ENCODE measurements around the gene SPESP1.
"Not testable (repeated sequence)": the region's sequence is repeated elsewhere in the genome, so short reads cannot be mapped to it uniquely, and the experiment has no call there.

SPESP1 gene

DNA sequence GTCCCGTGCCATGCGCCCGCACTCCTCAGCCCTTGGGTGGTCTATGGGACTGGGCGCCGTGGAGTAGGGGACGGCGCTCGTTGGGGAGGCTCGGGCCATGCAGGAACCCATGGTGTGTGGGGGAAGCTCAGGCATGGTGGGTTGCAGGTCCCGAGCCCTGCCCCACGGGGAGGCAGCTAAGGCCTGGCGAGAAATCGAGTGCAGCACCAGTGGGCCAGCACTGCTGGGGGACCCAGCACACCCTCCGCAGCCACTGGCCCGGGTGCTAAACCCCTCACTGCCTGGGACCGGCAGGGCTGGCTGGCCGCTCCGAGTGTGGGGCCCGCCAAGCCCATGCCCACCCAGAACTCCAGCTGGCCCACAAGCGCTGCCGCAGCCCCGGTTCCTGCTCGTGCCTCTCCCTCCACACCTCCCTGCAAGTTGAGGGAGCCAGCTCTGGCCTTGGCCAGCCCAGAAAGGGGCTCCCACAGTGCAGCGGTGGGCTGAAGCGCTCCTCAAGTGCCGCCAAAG, 45.4 kb downstream of the SPESP1 start:
- H3K9ac ChIP-seq (ENCODE audit: low read depth, low read length); H3K9me3 ChIP-seq (ENCODE audit: control insufficient read depth, insufficient read depth, low read length); H3K4me1 ChIP-seq (ENCODE audit: insufficient read depth, low read length); H3K36me3 ChIP-seq (ENCODE audit: insufficient read depth, low read length): not testable (repeated sequence)

DNA sequence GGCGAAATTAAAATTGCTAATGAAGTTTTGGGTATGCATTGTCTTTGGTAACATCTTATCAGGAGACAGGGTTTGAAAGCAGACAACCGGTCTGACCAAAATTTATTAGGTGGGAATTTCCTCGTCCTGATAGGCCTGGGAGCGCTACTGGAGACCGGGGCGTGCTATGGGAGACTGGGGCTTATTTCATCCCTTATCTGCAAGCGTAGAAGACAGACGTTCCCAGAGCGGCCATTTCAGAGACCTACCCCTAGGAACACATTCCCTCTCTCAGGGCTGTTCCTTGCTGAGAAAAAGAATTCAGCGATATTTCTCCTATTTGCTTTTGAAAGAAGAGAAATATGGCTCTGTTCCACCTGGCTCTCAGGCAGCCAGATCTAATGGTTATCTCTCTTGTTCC, 47.1 kb downstream of the SPESP1 start:
- not testable (repeated sequence) for H3K4me1 ChIP-seq (ENCODE audit: insufficient read depth, low read length); H3K36me3 ChIP-seq (ENCODE audit: insufficient read depth, low read length); H3K9me3 ChIP-seq (ENCODE audit: control insufficient read depth, insufficient read depth, low read length); H3K9ac ChIP-seq (ENCODE audit: low read depth, low read length)

DNA sequence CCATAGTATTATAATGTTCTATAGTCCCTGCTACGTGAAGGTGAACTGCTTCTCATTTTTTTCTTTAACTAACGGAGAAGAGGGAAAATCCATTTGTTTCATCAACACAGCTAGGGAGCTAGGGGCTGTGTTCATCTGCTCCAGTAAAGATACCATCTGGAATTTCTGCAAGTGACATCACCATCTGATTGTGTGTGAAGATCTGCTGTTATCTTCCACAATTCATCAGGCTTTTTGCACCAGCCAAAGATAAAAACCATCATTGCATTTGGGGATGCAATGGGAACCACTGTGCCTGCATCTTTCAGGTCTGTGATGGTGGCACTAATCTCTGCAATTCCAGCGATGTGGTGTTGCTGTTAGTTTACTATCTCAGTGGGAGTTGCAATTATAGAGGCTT, 48.7 kb downstream of the SPESP1 start:
- no peaks in the 10 kb centered on the region for H3K4me1 ChIP-seq (ENCODE audit: insufficient read depth, low read length)
- H3K36me3 ChIP-seq (ENCODE audit: insufficient read depth, low read length) = no peaks in the 10 kb centered on the region
- peaks cover 3% of the 10 kb centered on the region; the same call in 1 of the 2 replicates for H3K9me3 ChIP-seq (ENCODE audit: control insufficient read depth, insufficient read depth, low read length)
- H3K9ac ChIP-seq (ENCODE audit: low read depth, low read length) = no peak overlapping the region

DNA sequence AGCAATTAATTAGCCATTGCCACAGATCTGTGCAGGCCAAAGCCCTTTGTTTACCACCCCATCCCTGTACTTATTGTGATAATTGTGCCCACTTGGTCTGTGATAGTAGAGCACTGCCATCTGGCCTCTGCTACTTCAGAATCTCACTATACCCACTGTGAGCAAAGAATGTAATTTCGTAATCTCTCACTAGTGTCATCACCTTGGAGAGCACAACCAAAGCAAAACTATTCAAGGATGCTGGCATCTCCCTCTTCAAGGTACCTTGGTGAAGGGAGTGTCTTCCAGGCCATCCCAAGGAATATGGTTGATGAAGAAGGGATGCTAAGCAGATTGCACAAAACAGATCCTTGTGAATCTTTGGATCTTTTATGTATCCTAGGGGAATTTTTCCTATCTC, 49.5 kb downstream of the SPESP1 start:
- Histone ChIP-seq H3K4me1 (ENCODE audit: insufficient read depth, low read length) (no peaks in the 10 kb centered on the region), H3K36me3 (ENCODE audit: insufficient read depth, low read length) (no peaks in the 10 kb centered on the region), H3K9ac (ENCODE audit: low read depth, low read length) (no peak overlapping the region), H3K9me3 (ENCODE audit: control insufficient read depth, insufficient read depth, low read length) (peaks cover 3% of the 10 kb centered on the region; the same call in 1 of the 2 replicates)

DNA sequence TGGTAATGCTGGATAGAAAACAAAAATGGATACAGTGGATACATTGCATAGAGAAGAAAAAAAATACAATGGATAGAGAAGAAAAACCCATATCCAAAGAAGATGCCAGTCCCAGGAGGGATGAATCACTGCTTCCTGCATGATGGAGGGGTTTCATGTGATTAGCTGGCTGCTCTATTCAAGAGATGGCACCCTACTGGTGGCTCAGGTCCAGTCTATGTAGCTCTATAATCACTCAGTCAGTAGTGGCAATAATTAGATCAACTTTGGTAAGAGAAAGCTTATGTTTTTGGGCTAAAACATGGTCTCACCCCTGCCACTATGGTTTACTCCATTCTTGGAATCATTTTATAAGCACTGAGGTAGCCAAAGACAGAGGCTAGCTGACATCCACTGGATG, 50.5 kb downstream of the SPESP1 start:
- Histone ChIP-seq H3K9me3 (ENCODE audit: control insufficient read depth, insufficient read depth, low read length) (peaks cover 3% of the 10 kb centered on the region; the same call in 1 of the 2 replicates), H3K36me3 (ENCODE audit: insufficient read depth, low read length) (no peaks in the 10 kb centered on the region), H3K4me1 (ENCODE audit: insufficient read depth, low read length) (no peaks in the 10 kb centered on the region), H3K9ac (ENCODE audit: low read depth, low read length) (no peak overlapping the region)

DNA sequence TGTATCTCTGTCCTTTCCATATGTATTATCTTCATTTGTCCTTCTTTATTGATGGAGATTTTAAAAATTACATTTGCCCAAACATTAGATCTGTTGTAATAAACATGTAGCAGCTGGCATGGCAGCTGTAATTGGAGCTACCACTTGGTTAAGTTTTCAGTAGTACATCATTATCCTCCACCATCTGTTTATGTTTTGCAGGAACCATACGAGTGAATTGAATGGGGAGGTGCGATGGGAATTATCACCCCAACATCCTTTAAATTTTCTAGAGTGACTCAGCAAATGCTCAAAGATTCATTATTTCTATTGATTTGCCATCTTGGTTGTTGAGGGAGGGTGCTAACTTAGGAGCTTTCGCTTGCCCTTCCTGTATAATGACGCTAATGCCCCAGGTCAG, 51.6 kb downstream of the SPESP1 start:
- Histone ChIP-seq H3K9me3 (ENCODE audit: control insufficient read depth, insufficient read depth, low read length) (no peaks in the 10 kb centered on the region; the same call in 1 of the 2 replicates), H3K36me3 (ENCODE audit: insufficient read depth, low read length) (no peaks in the 10 kb centered on the region), H3K9ac (ENCODE audit: low read depth, low read length) (no peak overlapping the region), H3K4me1 (ENCODE audit: insufficient read depth, low read length) (no peaks in the 10 kb centered on the region)

DNA sequence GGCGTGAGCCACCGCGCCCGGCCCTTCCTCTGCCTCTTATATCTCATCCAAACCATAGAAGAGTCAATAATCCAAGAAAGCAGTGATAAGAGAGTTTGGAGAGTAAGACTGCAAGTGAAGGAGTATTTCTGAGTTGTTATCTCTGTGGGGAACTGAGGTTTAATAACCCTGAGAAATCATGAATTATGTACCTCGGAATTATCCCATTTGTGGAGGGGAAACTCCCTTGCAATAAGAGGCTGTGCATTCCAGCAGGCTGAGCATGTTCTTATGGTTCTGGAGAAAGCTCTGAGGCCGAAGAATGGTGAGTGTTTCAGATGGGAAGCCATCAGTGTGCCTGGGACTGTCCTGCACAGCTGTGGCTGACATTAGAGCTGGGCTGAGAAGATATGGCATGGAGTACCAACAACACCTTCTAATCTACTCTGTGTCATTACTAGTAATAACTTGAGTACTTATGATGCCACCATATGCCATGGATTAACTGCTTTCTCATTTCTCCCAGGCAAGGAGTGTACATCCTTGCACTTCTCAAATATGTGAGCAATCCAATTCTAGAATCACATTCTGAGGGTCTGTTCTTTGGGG, 52.7 kb downstream of the SPESP1 start:
- no peaks in the 10 kb centered on the region for H3K36me3 ChIP-seq (ENCODE audit: insufficient read depth, low read length)
- H3K9ac ChIP-seq (ENCODE audit: low read depth, low read length) = no peak overlapping the region
- no peaks in the 10 kb centered on the region; the same call in 1 of the 2 replicates for H3K9me3 ChIP-seq (ENCODE audit: control insufficient read depth, insufficient read depth, low read length)
- no peaks in the 10 kb centered on the region for H3K4me1 ChIP-seq (ENCODE audit: insufficient read depth, low read length)

DNA sequence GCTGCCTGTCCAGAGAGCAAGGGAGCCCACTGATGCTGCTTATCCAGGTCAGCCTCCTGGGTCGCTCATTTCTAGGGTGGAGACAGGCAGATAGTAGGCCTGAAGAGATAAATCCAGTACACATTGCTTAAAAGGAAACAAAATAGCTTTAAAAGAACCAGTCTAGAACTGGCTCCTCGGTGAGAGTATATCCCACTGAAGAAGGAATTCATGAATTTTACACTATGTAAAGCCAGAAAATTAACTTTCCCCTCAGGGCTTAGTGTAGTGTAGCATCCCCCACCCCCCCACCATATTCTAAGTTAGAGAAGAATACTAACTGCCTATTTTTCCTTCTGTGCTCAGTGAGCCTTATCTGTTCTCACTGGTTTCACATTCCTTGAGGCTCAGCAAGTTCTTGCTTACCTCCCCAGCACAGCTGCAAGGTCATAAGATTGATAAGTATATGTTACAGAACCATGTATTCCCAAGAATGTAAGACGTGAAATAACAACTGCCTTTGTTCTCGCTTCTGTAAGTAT, 53.7 kb downstream of the SPESP1 start:
- Histone ChIP-seq H3K36me3 (ENCODE audit: insufficient read depth, low read length) (no peaks in the 10 kb centered on the region), H3K4me1 (ENCODE audit: insufficient read depth, low read length) (no peaks in the 10 kb centered on the region), H3K9me3 (ENCODE audit: control insufficient read depth, insufficient read depth, low read length) (no peaks in the 10 kb centered on the region; the same call in 1 of the 2 replicates), H3K9ac (ENCODE audit: low read depth, low read length) (no peak overlapping the region)

DNA sequence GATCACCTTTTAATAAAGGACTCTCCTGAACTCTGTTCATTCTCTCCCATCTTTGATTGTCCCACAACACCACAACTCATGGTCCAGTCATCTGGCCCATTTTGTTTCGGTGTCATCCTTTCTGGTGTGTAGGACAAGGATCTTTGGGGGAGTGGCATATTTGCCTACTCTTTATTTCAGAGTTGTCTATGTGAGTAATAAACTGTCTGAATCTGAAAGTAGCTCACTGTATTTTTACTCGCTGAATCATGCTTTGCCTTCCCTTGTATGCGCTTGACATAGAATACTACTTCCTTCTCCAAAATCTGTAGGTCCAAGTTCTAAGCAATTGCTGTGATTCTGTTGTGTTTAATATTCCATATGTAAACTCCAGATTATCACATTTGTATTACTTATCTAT, 54.3 kb downstream of the SPESP1 start:
- Histone ChIP-seq H3K9me3 (ENCODE audit: control insufficient read depth, insufficient read depth, low read length) (no peaks in the 10 kb centered on the region; the same call in 1 of the 2 replicates), H3K9ac (ENCODE audit: low read depth, low read length) (no peak overlapping the region), H3K4me1 (ENCODE audit: insufficient read depth, low read length) (no peaks in the 10 kb centered on the region), H3K36me3 (ENCODE audit: insufficient read depth, low read length) (no peaks in the 10 kb centered on the region)

DNA sequence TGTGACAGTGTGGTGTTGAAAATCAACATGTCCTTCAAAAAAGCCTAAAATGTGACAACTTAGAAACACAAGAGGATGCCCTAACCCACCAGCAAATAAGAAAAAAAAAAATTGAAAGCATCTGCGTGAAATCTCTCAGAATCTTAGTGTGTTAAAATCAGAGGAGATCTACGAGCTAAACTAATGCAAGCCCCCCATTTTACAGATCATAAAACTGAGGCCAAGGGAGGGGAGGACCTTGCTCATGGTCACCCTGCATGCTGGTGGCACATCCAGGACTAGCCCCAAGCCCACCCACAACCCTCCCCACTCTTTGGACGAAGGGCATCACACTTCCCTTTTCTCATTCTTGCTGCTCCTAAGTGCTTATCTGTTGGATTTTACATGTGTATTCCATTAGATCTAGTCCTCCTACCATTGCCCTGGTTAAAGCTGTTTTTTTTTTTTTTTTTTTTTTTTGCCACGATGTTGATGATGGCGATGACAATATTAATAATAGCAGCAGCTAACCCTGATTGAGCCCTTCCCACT, 55.1 kb downstream of the SPESP1 start:
- Histone ChIP-seq H3K36me3 (ENCODE audit: insufficient read depth, low read length) (no peaks in the 10 kb centered on the region), H3K4me1 (ENCODE audit: insufficient read depth, low read length) (peaks cover under 1% of the 10 kb centered on the region; the same call in 1 of the 2 replicates), H3K9ac (ENCODE audit: low read depth, low read length) (no peak overlapping the region), H3K9me3 (ENCODE audit: control insufficient read depth, insufficient read depth, low read length) (no peaks in the 10 kb centered on the region; the same call in 1 of the 2 replicates)

DNA sequence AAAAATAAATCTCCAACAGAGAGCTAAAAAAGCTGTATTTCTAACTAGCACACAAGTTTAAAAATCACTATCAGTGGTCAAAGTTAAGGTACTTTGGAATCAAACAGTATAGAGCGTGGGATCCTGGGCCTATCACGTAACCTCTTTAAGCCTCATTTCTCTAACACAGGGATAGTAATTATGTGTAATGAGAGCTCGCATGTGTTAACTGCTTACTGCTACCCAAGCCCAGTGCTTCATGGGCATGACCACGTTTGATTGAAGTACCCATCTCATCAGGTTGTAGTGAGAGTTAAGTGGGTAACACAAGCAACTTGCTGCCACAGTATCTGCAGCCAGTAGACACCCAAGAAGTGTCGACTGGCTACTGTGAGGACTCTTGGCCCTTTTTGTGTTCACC, 56.0 kb downstream of the SPESP1 start:
- peaks cover 8% of the 10 kb centered on the region for H3K4me1 ChIP-seq (ENCODE audit: insufficient read depth, low read length)
- H3K9ac ChIP-seq (ENCODE audit: low read depth, low read length) = no peak overlapping the region
- H3K9me3 ChIP-seq (ENCODE audit: control insufficient read depth, insufficient read depth, low read length) = no peaks in the 10 kb centered on the region; the same call in 1 of the 2 replicates
- no peaks in the 10 kb centered on the region for H3K36me3 ChIP-seq (ENCODE audit: insufficient read depth, low read length)

DNA sequence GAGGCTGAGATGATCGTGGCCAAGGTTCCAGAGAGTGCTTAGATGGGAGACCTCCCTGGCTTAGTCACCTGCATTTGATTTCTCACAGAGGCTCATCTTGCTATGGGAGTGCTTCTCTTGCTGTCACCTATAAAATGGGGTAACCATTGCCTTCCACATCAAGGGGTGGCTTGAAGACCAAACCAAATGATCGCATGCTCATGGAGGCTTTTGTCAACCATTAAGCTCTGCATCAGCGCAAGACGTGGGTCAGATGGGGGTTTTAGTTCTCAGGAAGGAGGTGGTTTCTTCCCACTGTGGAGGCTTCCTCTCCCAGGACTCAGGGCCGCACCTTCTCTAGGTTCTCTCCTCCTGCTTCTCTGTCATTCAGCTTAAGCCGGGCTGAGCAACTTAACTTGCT, 56.8 kb downstream of the SPESP1 start:
- Histone ChIP-seq H3K4me1 (ENCODE audit: insufficient read depth, low read length) (peaks cover 8% of the 10 kb centered on the region), H3K36me3 (ENCODE audit: insufficient read depth, low read length) (no peaks in the 10 kb centered on the region), H3K9me3 (ENCODE audit: control insufficient read depth, insufficient read depth, low read length) (no peaks in the 10 kb centered on the region; the same call in 1 of the 2 replicates), H3K9ac (ENCODE audit: low read depth, low read length) (no peak overlapping the region)

DNA sequence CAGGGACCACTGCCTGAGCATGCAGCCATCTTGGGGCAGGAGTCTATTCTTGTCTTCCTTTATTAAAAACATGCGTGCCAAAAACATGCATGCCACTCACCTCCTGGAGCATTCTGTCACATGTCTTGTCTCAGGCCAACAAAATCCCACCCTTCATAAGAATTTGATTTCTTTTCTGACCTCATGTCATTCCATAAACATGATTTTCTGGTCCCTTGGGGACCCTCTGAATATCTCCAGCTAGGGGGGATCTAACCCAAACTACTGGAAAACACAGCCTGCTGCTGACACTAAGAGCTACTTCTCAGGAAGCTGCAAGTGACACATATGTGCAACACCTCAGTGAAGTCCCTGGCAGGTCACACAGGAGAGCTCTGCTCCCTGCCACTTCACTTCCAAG, 57.4 kb downstream of the SPESP1 start:
- Histone ChIP-seq H3K9ac (ENCODE audit: low read depth, low read length) (no peak overlapping the region), H3K9me3 (ENCODE audit: control insufficient read depth, insufficient read depth, low read length) (no peaks in the 10 kb centered on the region), H3K4me1 (ENCODE audit: insufficient read depth, low read length) (peaks cover 8% of the 10 kb centered on the region), H3K36me3 (ENCODE audit: insufficient read depth, low read length) (no peaks in the 10 kb centered on the region)

DNA sequence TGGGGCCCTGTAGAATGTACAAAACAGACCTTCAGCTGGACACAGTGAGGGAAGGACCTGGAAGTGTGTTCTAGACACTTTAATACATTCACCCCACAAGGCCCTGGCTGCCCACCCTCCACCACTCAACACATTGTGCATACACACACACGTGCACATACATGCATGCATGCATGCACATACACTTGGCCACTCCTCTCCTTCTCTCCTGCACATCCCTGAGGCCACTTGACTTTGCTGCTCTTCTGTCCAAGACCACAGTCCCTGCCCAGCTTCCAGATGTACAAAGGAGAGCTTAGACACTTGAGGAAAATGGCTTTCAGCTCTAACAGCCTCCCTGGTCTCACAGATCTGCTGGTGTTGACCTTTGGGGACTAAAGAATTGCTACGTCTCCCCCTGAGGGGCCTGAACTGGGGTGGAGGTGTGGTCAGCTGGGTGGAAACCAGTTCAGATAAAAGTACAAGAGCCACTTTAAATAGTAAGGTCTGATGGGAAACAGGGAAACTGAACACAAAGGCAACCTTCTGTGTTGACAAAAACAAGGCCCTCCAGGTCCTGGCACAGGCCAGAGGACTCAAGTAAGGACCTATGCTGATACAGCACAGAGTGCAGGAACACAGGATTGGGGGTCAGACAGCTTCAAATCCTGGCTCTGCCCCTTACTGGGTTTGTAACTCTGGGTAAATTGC, 59.4 kb downstream of the SPESP1 start:
- Histone ChIP-seq H3K9me3 (ENCODE audit: control insufficient read depth, insufficient read depth, low read length) (no peaks in the 10 kb centered on the region), H3K4me1 (ENCODE audit: insufficient read depth, low read length) (peaks cover 8% of the 10 kb centered on the region), H3K9ac (ENCODE audit: low read depth, low read length) (no peak overlapping the region), H3K36me3 (ENCODE audit: insufficient read depth, low read length) (no peaks in the 10 kb centered on the region)
